ENCODE data around the gene FAM13C. TPM values are rescaled to one million over a fixed set of nuclear protein-coding genes. Genes with fewer than 3 reads are reported as not detected.

FAM13C gene
- polyA plus RNA-seq, 1 of the 3 experiments (the other 2 are of a cell fraction): 7.6 TPM

DNA sequence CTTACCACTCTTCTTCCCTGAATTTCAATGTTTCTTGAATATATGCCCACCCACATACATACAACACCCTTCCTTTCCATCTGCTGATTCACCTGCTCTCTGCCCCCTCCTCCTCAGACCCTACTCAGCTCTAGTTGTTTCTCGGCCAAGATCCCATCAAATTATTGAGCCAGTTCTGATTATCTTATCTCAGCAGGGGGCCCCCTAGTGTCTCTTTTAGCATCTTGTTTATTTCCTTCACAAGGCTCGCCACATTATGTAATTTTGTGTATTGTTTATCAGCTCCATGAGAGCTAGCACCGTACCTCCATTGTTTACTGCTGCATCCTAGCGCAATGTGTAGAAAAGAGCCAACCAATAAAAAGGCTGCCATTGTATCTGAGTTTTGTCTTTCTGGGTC, 71.9 kb downstream of the FAM13C start:
- no peak overlapping the region for H2AFZ ChIP-seq (ENCODE audit: low read depth)
- no peaks in the 10 kb centered on the region for H3K79me2 ChIP-seq (ENCODE audit: insufficient read depth)
- no peaks in the 10 kb centered on the region for H3K9me3 ChIP-seq
- H3K4me3 ChIP-seq (ENCODE audit: low read depth in 2 of 2, low read length in 1 of 2): no peak overlapping the region
- H4K20me1 ChIP-seq (ENCODE audit: insufficient read depth): no peaks in the 10 kb centered on the region
- H3K27me3 ChIP-seq (ENCODE audit: insufficient read depth): no peaks in the 10 kb centered on the region
- POLR2A ChIA-PET: no interaction called here
- peak; percentile 23; the same call in 1 of the 2 replicates for TF ChIP-seq RAD21 (IDR thresholded peaks at IDR 0.05; ENCODE audit: low read length)
- TF ChIP-seq, protein P1, sequence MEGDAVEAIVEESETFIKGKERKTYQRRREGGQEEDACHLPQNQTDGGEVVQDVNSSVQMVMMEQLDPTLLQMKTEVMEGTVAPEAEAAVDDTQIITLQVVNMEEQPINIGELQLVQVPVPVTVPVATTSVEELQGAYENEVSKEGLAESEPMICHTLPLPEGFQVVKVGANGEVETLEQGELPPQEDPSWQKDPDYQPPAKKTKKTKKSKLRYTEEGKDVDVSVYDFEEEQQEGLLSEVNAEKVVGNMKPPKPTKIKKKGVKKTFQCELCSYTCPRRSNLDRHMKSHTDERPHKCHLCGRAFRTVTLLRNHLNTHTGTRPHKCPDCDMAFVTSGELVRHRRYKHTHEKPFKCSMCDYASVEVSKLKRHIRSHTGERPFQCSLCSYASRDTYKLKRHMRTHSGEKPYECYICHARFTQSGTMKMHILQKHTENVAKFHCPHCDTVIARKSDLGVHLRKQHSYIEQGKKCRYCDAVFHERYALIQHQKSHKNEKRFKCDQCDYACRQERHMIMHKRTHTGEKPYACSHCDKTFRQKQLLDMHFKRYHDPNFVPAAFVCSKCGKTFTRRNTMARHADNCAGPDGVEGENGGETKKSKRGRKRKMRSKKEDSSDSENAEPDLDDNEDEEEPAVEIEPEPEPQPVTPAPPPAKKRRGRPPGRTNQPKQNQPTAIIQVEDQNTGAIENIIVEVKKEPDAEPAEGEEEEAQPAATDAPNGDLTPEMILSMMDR (IDR thresholded peaks at IDR 0.05): peak; percentile 20
- no peak for TF ChIP-seq SIN3A (IDR thresholded peaks at IDR 0.05; ENCODE audit: borderline replicate concordance, low read depth, low read length)
- no peaks in the 10 kb centered on the region for H3K36me3 ChIP-seq (replicated peaks in 1 of 2; ENCODE audit: control insufficient read depth in 1 of 2, insufficient read depth in 2 of 2, low read length in 1 of 2)
- no peak overlapping the region for H3K9ac ChIP-seq
- no peak overlapping the region for H3K27ac ChIP-seq (ENCODE audit: low read depth in 2 of 2, low read length in 1 of 2)
- no peak overlapping the region for H3K4me2 ChIP-seq
- no peaks in the 10 kb centered on the region; a peak in 1 of 4 replicates for H3K4me1 ChIP-seq (ENCODE audit: control insufficient read depth in 1 of 2, insufficient read depth in 2 of 2, low read depth in 1 of 2, low read length in 1 of 2)
- no peaks in the 10 kb centered on the region for H3F3A ChIP-seq (replicated peaks; ENCODE audit: insufficient read depth)
- CTCF ChIA-PET: interaction anchor here (1.1 to 1.7 kb wide), 3 partner anchors 10 to 290 kb away, joined by 3 to 5 read pairs (median 3); no protein-coding TSS in a partner anchor
- peak; percentile 7 for DNase-seq
- no peaks in the 10 kb centered on the region for H3K9me2 ChIP-seq
- WGBS (ENCODE audit: low lambda C conversion rate): 90% methylated on average over 4 of the region's 4 CpGs

DNA sequence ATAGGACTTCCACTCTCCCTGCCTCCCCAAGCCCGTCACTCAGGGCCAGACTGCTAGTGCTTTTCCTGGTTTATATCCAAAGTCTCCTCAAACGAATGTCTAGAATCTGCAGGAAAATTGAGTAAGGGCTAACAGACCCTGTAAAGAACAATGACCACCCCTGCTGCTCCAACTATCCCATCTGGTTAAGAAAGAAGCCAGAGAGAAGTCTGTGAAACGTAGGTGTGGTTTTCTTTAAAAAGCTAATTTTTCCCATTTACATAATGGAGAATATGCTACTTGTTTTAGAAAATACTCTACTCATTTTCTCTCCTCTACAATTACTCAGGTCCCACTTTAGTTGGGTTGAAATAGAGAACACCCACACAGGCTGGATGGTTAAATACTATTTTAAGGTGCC, 72.5 kb downstream of the FAM13C start:
- ChIA-PET CTCF (interaction anchor here (1.1 to 1.7 kb wide), 2 partner anchors 14 to 291 kb away, joined by 3 to 5 read pairs; no protein-coding TSS in a partner anchor), POLR2A (no interaction called here)
- WGBS (ENCODE audit: low lambda C conversion rate): 86% methylated on average over 3 of the region's 3 CpGs

More for the DNA sequence above, 72.5 kb downstream of the FAM13C start:
- Histone ChIP-seq H3K4me2 (no peak overlapping the region), H3K9ac (no peak overlapping the region), H3K27ac (ENCODE audit: low read depth in 2 of 2, low read length in 1 of 2) (no peak overlapping the region), H4K20me1 (ENCODE audit: insufficient read depth) (no peaks in the 10 kb centered on the region), H3F3A (replicated peaks; ENCODE audit: insufficient read depth) (no peaks in the 10 kb centered on the region), H2AFZ (ENCODE audit: low read depth) (no peak overlapping the region), H3K9me2 (no peaks in the 10 kb centered on the region), H3K79me2 (ENCODE audit: insufficient read depth) (no peaks in the 10 kb centered on the region), H3K9me3 (no peaks in the 10 kb centered on the region), H3K4me1 (ENCODE audit: control insufficient read depth in 1 of 2, insufficient read depth in 2 of 2, low read depth in 1 of 2, low read length in 1 of 2) (no peaks in the 10 kb centered on the region; a peak in 1 of 4 replicates), H3K4me3 (ENCODE audit: low read depth in 2 of 2, low read length in 1 of 2) (no peak overlapping the region), H3K36me3 (replicated peaks in 1 of 2; ENCODE audit: control insufficient read depth in 1 of 2, insufficient read depth in 2 of 2, low read length in 1 of 2) (no peaks in the 10 kb centered on the region), H3K27me3 (ENCODE audit: insufficient read depth) (no peaks in the 10 kb centered on the region)
- TF ChIP-seq RXRA (IDR thresholded peaks at IDR 0.05; ENCODE audit: borderline replicate concordance, low read depth) (no peak), RFX5 (IDR thresholded peaks at IDR 0.05; ENCODE audit: low read length) (no peak), YY1 (IDR thresholded peaks at IDR 0.05; ENCODE audit: low read depth) (no peak), CHD2 (IDR thresholded peaks at IDR 0.05; ENCODE audit: low read length, partially characterized antibody) (no peak), JUND (IDR thresholded peaks at IDR 0.05) (no peak), NFIC (IDR thresholded peaks at IDR 0.05; ENCODE audit: borderline replicate concordance) (no peak)
- TF ChIP-seq, protein P2, sequence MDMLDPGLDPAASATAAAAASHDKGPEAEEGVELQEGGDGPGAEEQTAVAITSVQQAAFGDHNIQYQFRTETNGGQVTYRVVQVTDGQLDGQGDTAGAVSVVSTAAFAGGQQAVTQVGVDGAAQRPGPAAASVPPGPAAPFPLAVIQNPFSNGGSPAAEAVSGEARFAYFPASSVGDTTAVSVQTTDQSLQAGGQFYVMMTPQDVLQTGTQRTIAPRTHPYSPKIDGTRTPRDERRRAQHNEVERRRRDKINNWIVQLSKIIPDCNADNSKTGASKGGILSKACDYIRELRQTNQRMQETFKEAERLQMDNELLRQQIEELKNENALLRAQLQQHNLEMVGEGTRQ (IDR thresholded peaks at IDR 0.05; ENCODE audit: borderline replicate concordance, low read depth, low read length): no peak
- TF ChIP-seq, protein P3, sequence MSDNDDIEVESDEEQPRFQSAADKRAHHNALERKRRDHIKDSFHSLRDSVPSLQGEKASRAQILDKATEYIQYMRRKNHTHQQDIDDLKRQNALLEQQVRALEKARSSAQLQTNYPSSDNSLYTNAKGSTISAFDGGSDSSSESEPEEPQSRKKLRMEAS (IDR thresholded peaks at IDR 0.05; ENCODE audit: low read depth): no peak
- TF ChIP-seq, protein P4, sequence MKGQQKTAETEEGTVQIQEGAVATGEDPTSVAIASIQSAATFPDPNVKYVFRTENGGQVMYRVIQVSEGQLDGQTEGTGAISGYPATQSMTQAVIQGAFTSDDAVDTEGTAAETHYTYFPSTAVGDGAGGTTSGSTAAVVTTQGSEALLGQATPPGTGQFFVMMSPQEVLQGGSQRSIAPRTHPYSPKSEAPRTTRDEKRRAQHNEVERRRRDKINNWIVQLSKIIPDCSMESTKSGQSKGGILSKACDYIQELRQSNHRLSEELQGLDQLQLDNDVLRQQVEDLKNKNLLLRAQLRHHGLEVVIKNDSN (IDR thresholded peaks at IDR 0.05; ENCODE audit: borderline replicate concordance, low read depth): no peak
- DNase-seq: no peak
